C4-2B (cell line): ENCODE measurements around the gene CBX3.

Experiments used
- H3K27ac ChIP-seq: fragments of 450-650 bp; 2 replicates; pipeline ENCODE4 v1.5.1; 2017
- ZFX ChIP-seq: fragments of 450-650 bp; IDR thresholded peaks from 2 replicates; pipeline ENCODE4 v1.6.1; 2017
- TF ChIP-seq, protein P1 (sequence below): fragments of 450-650 bp; conservative IDR thresholded peaks from 2 replicates; pipeline ENCODE4 v1.5.1; 2017; ENCODE audit warnings: mild to moderate bottlenecking

The CBX3 gene

DNA sequence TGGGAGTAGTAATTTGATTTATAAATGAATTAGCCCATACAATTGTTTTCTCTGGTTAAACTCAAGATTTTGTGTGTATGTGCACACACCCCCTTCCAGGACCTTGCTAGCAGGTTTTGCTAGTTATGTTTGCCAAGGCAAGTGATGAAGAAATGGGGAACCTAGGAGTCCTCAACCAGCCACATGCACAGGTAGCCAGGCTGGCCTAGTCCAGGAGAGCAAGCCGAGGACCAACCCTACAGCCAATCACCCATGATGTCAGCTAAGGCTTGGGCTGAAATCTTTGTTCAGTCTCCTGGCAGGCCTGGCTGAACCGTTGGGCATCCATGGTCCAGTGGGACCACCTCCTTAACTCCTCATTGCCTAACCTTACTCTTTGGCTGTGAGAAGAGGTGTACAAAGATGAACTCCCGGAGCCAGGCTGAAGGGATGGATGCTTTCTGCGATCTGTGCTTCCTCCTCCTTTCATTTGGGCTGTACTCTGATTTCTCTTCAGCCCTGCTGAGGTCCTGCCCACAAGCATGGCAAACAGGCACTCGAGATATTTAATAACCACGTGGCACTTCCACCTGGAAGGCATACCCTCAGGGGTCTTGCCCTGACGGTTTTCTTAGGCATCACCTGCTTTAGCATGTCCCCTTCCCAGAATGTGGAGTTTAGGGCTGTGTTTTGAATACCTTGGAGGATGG, 23.1 kb upstream of the CBX3 start:
- no peak overlapping the region for H3K27ac ChIP-seq
- no peak for TF ChIP-seq ZFX
- TF ChIP-seq, protein P1, sequence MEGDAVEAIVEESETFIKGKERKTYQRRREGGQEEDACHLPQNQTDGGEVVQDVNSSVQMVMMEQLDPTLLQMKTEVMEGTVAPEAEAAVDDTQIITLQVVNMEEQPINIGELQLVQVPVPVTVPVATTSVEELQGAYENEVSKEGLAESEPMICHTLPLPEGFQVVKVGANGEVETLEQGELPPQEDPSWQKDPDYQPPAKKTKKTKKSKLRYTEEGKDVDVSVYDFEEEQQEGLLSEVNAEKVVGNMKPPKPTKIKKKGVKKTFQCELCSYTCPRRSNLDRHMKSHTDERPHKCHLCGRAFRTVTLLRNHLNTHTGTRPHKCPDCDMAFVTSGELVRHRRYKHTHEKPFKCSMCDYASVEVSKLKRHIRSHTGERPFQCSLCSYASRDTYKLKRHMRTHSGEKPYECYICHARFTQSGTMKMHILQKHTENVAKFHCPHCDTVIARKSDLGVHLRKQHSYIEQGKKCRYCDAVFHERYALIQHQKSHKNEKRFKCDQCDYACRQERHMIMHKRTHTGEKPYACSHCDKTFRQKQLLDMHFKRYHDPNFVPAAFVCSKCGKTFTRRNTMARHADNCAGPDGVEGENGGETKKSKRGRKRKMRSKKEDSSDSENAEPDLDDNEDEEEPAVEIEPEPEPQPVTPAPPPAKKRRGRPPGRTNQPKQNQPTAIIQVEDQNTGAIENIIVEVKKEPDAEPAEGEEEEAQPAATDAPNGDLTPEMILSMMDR: no peak

- no peak overlapping the region for H3K27ac ChIP-seq
Observed at GRCh38 chr7:26179422-26179821, 22.1 kb upstream of the CBX3 start.

GRCh38 chr7:26179826-26180497, 21.6 kb upstream of the CBX3 start:
- H3K27ac ChIP-seq: no peak overlapping the region
- TF ChIP-seq ZFX: no peak
- TF ChIP-seq, protein P1: no peak

More at GRCh38 chr7:26179422-26179821, 22.1 kb upstream of the CBX3 start:
- TF ChIP-seq, protein P1: no peak
- no peak for TF ChIP-seq ZFX

- no peak overlapping the region for H3K27ac ChIP-seq
Observed at GRCh38 chr7:26180792-26181198, 20.8 kb upstream of the CBX3 start.

DNA sequence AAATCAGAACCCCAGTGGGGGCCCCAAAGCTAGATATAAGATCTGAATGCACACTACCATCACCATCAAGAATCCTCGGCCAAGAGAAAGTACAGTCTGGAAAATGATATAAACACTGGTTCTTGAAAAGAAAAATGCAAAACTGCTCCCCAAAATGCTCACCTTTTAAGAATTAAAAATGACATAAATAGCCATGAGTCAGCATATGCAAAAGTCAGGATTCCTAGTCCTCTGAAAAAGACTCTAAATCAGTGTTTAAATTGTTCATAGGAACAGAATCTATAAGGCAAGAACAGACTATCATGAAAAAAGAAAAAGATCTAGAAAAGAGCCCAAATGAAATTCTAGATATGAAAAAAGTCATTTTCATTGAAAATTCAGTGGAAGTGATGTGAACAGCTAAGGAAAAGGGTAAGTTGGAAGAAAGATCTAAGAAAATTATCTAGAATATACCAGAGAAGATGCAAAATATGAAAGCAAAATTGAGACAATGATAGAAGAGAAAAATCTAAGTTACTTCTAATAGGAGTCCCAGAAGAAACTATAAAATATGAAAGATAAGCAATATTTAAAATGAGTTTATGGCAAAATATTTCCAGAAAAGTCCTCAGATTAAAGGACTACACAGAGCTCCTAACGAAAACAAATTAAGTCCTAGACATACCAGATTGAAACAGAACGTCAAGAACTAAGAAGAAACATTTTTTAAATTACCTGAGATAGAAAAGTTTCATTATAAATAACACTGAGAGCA, 19.9 kb upstream of the CBX3 start:
- TF ChIP-seq, protein P1: no peak
- TF ChIP-seq ZFX: no peak
- H3K27ac ChIP-seq: no peak overlapping the region

More at GRCh38 chr7:26180792-26181198, 20.8 kb upstream of the CBX3 start:
- no peak for TF ChIP-seq ZFX
- TF ChIP-seq, protein P1: no peak

- no peak overlapping the region for H3K27ac ChIP-seq
- TF ChIP-seq, protein P1: no peak
- TF ChIP-seq ZFX: no peak
Observed at GRCh38 chr7:26182283-26182682, 19.3 kb upstream of the CBX3 start.

GRCh38 chr7:26182706-26183105, 18.8 kb upstream of the CBX3 start:
- no peak overlapping the region for H3K27ac ChIP-seq
- TF ChIP-seq, protein P1: no peak
- no peak for TF ChIP-seq ZFX
